ENCODE data around the gene MRPL17.

- TF ChIP-seq POLR2AphosphoS5 (IDR thresholded peaks at IDR 0.05) (no peak), CTCF (IDR thresholded peaks at IDR 0.05; ENCODE audit: poor library complexity, severe bottlenecking) (peak; percentile 86), EP300 (conservative IDR thresholded peaks at IDR 0.05; ENCODE audit: poor library complexity, severe bottlenecking) (no peak), EZH2 (IDR thresholded peaks at IDR 0.05; ENCODE audit: borderline replicate concordance, insufficient read depth, low read length, poor library complexity, severe bottlenecking) (no peak), REST (IDR thresholded peaks at IDR 0.05; ENCODE audit: borderline replicate concordance) (peak; percentile 19), MXI1 (conservative IDR thresholded peaks at IDR 0.05; ENCODE audit: poor library complexity, severe bottlenecking) (no peak)
Measured at GRCh38 chr11:6705905-6706535, 22.9 kb upstream of the MRPL17 start.
